GM18867 (cell line): Measurements from ENCODE around the gene CLINT1.

Experiments used
- ATAC-seq: cut with Tn5 transposase; IDR thresholded peaks from one replicate; pipeline ENCODE4 v1.9.1; 2021; ENCODE audit warnings: mild to moderate bottlenecking, moderate library complexity; ENCODE audit not compliant: unreplicated experiment

Gene CLINT1

GRCh38 chr5:157821822-157822622 is 36.9 kb downstream of the CLINT1 start:
- no peak for ATAC-seq

GRCh38 chr5:157821405-157821804 is 37.5 kb downstream of the CLINT1 start:
- ATAC-seq: no peak

- ATAC-seq: no peak
Measured at GRCh38 chr5:157820593-157821252, 38.2 kb downstream of the CLINT1 start.

GRCh38 chr5:157819502-157820115 is 39.3 kb downstream of the CLINT1 start:
- ATAC-seq: no peak

- no peak for ATAC-seq
Measured at GRCh38 chr5:157818368-157818767, 40.6 kb downstream of the CLINT1 start.

- ATAC-seq: no peak
Measured at GRCh38 chr5:157817928-157818327, 41.0 kb downstream of the CLINT1 start.

GRCh38 chr5:157817387-157817702 is 41.6 kb downstream of the CLINT1 start:
- ATAC-seq: no peak

GRCh38 chr5:157816682-157817386 is 42.1 kb downstream of the CLINT1 start:
- ATAC-seq: no peak

- ATAC-seq: no peak
Measured at GRCh38 chr5:157812086-157812485, 46.9 kb downstream of the CLINT1 start.

GRCh38 chr5:157808043-157808442 is 50.9 kb downstream of the CLINT1 start:
- ATAC-seq: no peak

- no peak for ATAC-seq
Measured at GRCh38 chr5:157802736-157803135, 56.2 kb downstream of the CLINT1 start.

- no peak for ATAC-seq
Measured at GRCh38 chr5:157800137-157800536, 58.8 kb downstream of the CLINT1 start.

- ATAC-seq: no peak
Measured at GRCh38 chr5:157799578-157799977, 59.4 kb downstream of the CLINT1 start.

GRCh38 chr5:157793301-157793700 is 65.6 kb downstream of the CLINT1 start:
- no peak for ATAC-seq

- no peak for ATAC-seq
Measured at GRCh38 chr5:157785801-157786200, 73.1 kb downstream of the CLINT1 start.

- no peak for ATAC-seq
Measured at GRCh38 chr5:157779221-157779620, 79.7 kb downstream of the CLINT1 start.

GRCh38 chr5:157778121-157778805 is 80.7 kb downstream of the CLINT1 start:
- ATAC-seq: no peak

- no peak for ATAC-seq
Measured at GRCh38 chr5:157772127-157772526, 86.8 kb downstream of the CLINT1 start.

GRCh38 chr5:157770665-157771064 is 88.3 kb downstream of the CLINT1 start:
- ATAC-seq: no peak

- no peak for ATAC-seq
Measured at GRCh38 chr5:157767689-157768088, 91.3 kb downstream of the CLINT1 start.

GRCh38 chr5:157766902-157767301 is 92.0 kb downstream of the CLINT1 start:
- ATAC-seq: no peak
